WTC11 (cell line): Measurements from ENCODE around the gene TIE1.

Source experiments
- ARID4B ChIP-seq: sonication (generic); formaldehyde crosslinking; IDR thresholded peaks from 2 replicates; pipeline ENCODE4 v1.8.0; 2023; ENCODE audit warnings: missing genetic modification reagents, mild to moderate bottlenecking, borderline replicate concordance
- ELF4 ChIP-seq: sonication (generic); formaldehyde crosslinking; IDR thresholded peaks from 2 replicates; pipeline ENCODE4 v1.8.1; 2022; ENCODE audit warnings: low read depth, mild to moderate bottlenecking, moderate library complexity, missing genetic modification reagents
- GRHL2 ChIP-seq: fragments of 250-450 bp; sonication (Bioruptor Pico); IDR thresholded peaks from 2 replicates; pipeline ENCODE4 v1.8.0; 2022; ENCODE audit warnings: mild to moderate bottlenecking, moderate library complexity; ENCODE audit not compliant: insufficient replicate concordance, severe bottlenecking
- IRF2 ChIP-seq: sonication (generic); formaldehyde crosslinking; IDR thresholded peaks from 2 replicates; pipeline ENCODE4 v1.8.0; 2022; ENCODE audit warnings: low read depth, missing genetic modification reagents, borderline replicate concordance
- NFE2L1 ChIP-seq: sonication (generic); formaldehyde crosslinking; IDR thresholded peaks from 2 replicates; pipeline ENCODE4 v1.8.1; 2023; ENCODE audit warnings: missing genetic modification reagents
- NR1H2 ChIP-seq: sonication (generic); formaldehyde crosslinking; IDR thresholded peaks from 2 replicates; pipeline ENCODE4 v1.9.0; 2021; ENCODE audit warnings: mild to moderate bottlenecking, moderate library complexity, missing genetic modification reagents
- PRDM15 ChIP-seq: sonication (generic); formaldehyde crosslinking; IDR thresholded peaks from 2 replicates; pipeline ENCODE4 v1.8.0; 2022; ENCODE audit warnings: missing genetic modification reagents
- ZBTB21 ChIP-seq: sonication (generic); formaldehyde crosslinking; IDR thresholded peaks from 2 replicates; pipeline ENCODE4 v1.8.1; 2023; ENCODE audit warnings: mild to moderate bottlenecking, missing genetic modification reagents, borderline replicate concordance
- ZNF121 ChIP-seq: sonication (generic); formaldehyde crosslinking; IDR thresholded peaks from 2 replicates; pipeline ENCODE4 v1.8.0; 2023; ENCODE audit warnings: missing genetic modification reagents
- TF ChIP-seq, protein P1 (sequence below): fragments of 200-600 bp; IDR thresholded peaks from 2 replicates; pipeline ENCODE4 v1.8.0; 2022; ENCODE audit warnings: antibody characterized with exemption
- TF ChIP-seq, protein P2 (sequence below): sonication (generic); formaldehyde crosslinking; IDR thresholded peaks from 2 replicates; pipeline ENCODE4 v1.8.1; 2022; ENCODE audit warnings: low read depth, missing genetic modification reagents, borderline replicate concordance

GRCh38 chr1:43334453-43335205, 33.8 kb downstream of the TIE1 start:
- TF ChIP-seq NFE2L1 (CRISPR knock-in tag) (no peak), ZNF121 (CRISPR knock-in tag) (no peak), NR1H2 (CRISPR knock-in tag) (no peak), PRDM15 (no peak), ZBTB21 (CRISPR knock-in tag) (no peak), ARID4B (CRISPR knock-in tag) (no peak), ELF4 (CRISPR knock-in tag) (no peak), IRF2 (CRISPR knock-in tag) (no peak), GRHL2 (CRISPR knock-in tag) (no peak)
- TF ChIP-seq, protein P1, sequence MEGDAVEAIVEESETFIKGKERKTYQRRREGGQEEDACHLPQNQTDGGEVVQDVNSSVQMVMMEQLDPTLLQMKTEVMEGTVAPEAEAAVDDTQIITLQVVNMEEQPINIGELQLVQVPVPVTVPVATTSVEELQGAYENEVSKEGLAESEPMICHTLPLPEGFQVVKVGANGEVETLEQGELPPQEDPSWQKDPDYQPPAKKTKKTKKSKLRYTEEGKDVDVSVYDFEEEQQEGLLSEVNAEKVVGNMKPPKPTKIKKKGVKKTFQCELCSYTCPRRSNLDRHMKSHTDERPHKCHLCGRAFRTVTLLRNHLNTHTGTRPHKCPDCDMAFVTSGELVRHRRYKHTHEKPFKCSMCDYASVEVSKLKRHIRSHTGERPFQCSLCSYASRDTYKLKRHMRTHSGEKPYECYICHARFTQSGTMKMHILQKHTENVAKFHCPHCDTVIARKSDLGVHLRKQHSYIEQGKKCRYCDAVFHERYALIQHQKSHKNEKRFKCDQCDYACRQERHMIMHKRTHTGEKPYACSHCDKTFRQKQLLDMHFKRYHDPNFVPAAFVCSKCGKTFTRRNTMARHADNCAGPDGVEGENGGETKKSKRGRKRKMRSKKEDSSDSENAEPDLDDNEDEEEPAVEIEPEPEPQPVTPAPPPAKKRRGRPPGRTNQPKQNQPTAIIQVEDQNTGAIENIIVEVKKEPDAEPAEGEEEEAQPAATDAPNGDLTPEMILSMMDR: no peak
- TF ChIP-seq, protein P2, sequence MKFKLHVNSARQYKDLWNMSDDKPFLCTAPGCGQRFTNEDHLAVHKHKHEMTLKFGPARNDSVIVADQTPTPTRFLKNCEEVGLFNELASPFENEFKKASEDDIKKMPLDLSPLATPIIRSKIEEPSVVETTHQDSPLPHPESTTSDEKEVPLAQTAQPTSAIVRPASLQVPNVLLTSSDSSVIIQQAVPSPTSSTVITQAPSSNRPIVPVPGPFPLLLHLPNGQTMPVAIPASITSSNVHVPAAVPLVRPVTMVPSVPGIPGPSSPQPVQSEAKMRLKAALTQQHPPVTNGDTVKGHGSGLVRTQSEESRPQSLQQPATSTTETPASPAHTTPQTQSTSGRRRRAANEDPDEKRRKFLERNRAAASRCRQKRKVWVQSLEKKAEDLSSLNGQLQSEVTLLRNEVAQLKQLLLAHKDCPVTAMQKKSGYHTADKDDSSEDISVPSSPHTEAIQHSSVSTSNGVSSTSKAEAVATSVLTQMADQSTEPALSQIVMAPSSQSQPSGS (CRISPR knock-in tag): no peak
